GM18502 (cell line): ENCODE measurements around the gene NRARP.
"Not testable (repeated sequence)": the region's sequence is repeated elsewhere in the genome, so short reads cannot be mapped to it uniquely, and the experiment has no call there.

ENCODE experiments used
- ATAC-seq: cut with Tn5 transposase; IDR thresholded peaks from one replicate; pipeline ENCODE4 v1.9.1; 2021; ENCODE audit warnings: mild to moderate bottlenecking; ENCODE audit not compliant: unreplicated experiment, poor library complexity

Gene NRARP

GRCh38 chr9:137302118-137302448, at the start of gene NRARP:
NRARP (minus strand) TSS chr9:137302271; CDS start chr9:137301928, 343 bp downstream.
- ATAC-seq, result peak; percentile 73

- no peak for ATAC-seq
Measured at GRCh38 chr9:137350696-137351584, 48.9 kb upstream of the NRARP start.

- ATAC-seq, result no peak
Measured at GRCh38 chr9:137349471-137350033, 47.5 kb upstream of the NRARP start.

GRCh38 chr9:137348769-137349470, 46.8 kb upstream of the NRARP start:
- ATAC-seq, result no peak

GRCh38 chr9:137347928-137348327, 45.9 kb upstream of the NRARP start:
- no peak for ATAC-seq

- no peak for ATAC-seq
Measured at GRCh38 chr9:137342482-137342881, 40.4 kb upstream of the NRARP start.

GRCh38 chr9:137341227-137341626, 39.2 kb upstream of the NRARP start:
- no peak for ATAC-seq

- ATAC-seq, result not testable (repeated sequence)
Measured at GRCh38 chr9:137339908-137340462, 37.9 kb upstream of the NRARP start.

- no peak for ATAC-seq
Measured at GRCh38 chr9:137339045-137339907, 37.2 kb upstream of the NRARP start.

GRCh38 chr9:137336735-137337134, 34.7 kb upstream of the NRARP start:
- ATAC-seq, result no peak

- no peak for ATAC-seq
Measured at GRCh38 chr9:137333016-137333671, 31.1 kb upstream of the NRARP start.

- no peak for ATAC-seq
Measured at GRCh38 chr9:137331929-137332328, 29.9 kb upstream of the NRARP start.

GRCh38 chr9:137330689-137331088, 28.6 kb upstream of the NRARP start:
- no peak for ATAC-seq

- ATAC-seq, result not testable (repeated sequence)
Measured at GRCh38 chr9:137329590-137329989, 27.5 kb upstream of the NRARP start.

GRCh38 chr9:137327641-137328550, 25.8 kb upstream of the NRARP start:
- ATAC-seq, result not testable (repeated sequence)

- no peak for ATAC-seq
Measured at GRCh38 chr9:137326445-137327065, 24.5 kb upstream of the NRARP start.

GRCh38 chr9:137325799-137326198, 23.7 kb upstream of the NRARP start:
- no peak for ATAC-seq

GRCh38 chr9:137325124-137325523, 23.1 kb upstream of the NRARP start:
- ATAC-seq, result no peak
